ENCODE measurements around the gene DPYSL3.

DNA sequence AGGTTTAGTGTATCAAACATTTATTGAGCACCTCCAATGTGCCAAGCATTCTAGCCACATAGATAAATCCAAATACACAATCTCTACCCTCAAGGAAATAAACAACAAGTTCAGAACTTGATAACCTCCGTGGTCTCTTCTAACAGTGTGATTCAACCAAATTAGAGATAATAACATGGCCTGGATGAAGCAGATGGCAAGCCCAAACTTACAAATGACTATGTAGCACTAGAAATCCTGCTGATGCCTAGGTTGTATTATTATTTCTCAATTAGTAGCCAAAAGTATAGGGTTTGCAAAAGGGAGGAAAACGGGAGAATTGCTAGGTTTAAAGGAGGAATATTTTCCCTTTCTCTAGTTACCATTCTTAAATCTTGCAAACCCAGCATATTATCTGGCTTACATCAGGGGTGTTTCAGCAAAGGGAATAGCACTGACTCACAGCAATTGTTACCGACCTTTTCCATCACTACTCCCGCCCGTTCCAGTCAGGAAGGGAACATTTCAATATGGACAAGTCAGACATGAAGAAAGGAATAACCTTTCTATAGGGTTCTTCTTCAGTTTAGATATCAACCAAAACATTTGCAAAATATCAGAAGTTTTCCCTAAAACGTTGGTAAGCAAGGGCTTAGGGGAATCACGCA lies 2.3 kb downstream of the DPYSL3 start:
- TF ChIP-seq, protein P1, sequence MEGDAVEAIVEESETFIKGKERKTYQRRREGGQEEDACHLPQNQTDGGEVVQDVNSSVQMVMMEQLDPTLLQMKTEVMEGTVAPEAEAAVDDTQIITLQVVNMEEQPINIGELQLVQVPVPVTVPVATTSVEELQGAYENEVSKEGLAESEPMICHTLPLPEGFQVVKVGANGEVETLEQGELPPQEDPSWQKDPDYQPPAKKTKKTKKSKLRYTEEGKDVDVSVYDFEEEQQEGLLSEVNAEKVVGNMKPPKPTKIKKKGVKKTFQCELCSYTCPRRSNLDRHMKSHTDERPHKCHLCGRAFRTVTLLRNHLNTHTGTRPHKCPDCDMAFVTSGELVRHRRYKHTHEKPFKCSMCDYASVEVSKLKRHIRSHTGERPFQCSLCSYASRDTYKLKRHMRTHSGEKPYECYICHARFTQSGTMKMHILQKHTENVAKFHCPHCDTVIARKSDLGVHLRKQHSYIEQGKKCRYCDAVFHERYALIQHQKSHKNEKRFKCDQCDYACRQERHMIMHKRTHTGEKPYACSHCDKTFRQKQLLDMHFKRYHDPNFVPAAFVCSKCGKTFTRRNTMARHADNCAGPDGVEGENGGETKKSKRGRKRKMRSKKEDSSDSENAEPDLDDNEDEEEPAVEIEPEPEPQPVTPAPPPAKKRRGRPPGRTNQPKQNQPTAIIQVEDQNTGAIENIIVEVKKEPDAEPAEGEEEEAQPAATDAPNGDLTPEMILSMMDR (IDR thresholded peaks at IDR 0.05; ENCODE audit: poor library complexity, severe bottlenecking) = no peak
- no peak for TF ChIP-seq POLR2AphosphoS5 (IDR thresholded peaks at IDR 0.05)
- TF ChIP-seq EP300 (conservative IDR thresholded peaks at IDR 0.05; ENCODE audit: poor library complexity, severe bottlenecking) = no peak
- no peak for TF ChIP-seq TAF1 (IDR thresholded peaks at IDR 0.05; ENCODE audit: low read depth)
- TF ChIP-seq RAD21 (conservative IDR thresholded peaks at IDR 0.05) = no peak
- no peak for TF ChIP-seq SMC3 (conservative IDR thresholded peaks at IDR 0.05; ENCODE audit: poor library complexity)
- TF ChIP-seq EZH2 (IDR thresholded peaks at IDR 0.05; ENCODE audit: borderline replicate concordance, insufficient read depth, low read length, poor library complexity, severe bottlenecking) = no peak
- TF ChIP-seq, protein P2, sequence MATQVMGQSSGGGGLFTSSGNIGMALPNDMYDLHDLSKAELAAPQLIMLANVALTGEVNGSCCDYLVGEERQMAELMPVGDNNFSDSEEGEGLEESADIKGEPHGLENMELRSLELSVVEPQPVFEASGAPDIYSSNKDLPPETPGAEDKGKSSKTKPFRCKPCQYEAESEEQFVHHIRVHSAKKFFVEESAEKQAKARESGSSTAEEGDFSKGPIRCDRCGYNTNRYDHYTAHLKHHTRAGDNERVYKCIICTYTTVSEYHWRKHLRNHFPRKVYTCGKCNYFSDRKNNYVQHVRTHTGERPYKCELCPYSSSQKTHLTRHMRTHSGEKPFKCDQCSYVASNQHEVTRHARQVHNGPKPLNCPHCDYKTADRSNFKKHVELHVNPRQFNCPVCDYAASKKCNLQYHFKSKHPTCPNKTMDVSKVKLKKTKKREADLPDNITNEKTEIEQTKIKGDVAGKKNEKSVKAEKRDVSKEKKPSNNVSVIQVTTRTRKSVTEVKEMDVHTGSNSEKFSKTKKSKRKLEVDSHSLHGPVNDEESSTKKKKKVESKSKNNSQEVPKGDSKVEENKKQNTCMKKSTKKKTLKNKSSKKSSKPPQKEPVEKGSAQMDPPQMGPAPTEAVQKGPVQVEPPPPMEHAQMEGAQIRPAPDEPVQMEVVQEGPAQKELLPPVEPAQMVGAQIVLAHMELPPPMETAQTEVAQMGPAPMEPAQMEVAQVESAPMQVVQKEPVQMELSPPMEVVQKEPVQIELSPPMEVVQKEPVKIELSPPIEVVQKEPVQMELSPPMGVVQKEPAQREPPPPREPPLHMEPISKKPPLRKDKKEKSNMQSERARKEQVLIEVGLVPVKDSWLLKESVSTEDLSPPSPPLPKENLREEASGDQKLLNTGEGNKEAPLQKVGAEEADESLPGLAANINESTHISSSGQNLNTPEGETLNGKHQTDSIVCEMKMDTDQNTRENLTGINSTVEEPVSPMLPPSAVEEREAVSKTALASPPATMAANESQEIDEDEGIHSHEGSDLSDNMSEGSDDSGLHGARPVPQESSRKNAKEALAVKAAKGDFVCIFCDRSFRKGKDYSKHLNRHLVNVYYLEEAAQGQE (IDR thresholded peaks at IDR 0.05; ENCODE audit: borderline replicate concordance) = no peak
